ENCODE measurements around the gene XAF1.

Gene XAF1

GRCh38 chr17:6713130-6713917, 42.5 kb upstream of the XAF1 start, which contains the start of gene SLC13A5:
SLC13A5 (minus strand) TSS chr17:6713369; CDS start chr17:6713333, 36 bp downstream.
- Histone ChIP-seq H2AFZ (ENCODE audit: low read length) (no peak within 1 kb of the TSS), H3K79me2 (ENCODE audit: low read length) (no peaks in the 10 kb centered on the region), H3K4me2 (ENCODE audit: low read depth, low read length) (no peak within 1 kb of the TSS), H3K4me1 (ENCODE audit: low read length) (no peaks in the 10 kb centered on the region), H3K27ac (ENCODE audit: low read length) (no peak within 1 kb of the TSS), H3F3A (ENCODE audit: insufficient read depth, low read length) (no peaks in the 10 kb centered on the region), H3K9ac (ENCODE audit: low read length) (no peak within 1 kb of the TSS), H3K36me3 (replicated peaks; ENCODE audit: insufficient read depth, low read length) (no peaks in the 10 kb centered on the region), H3K9me3 (replicated peaks; ENCODE audit: insufficient read depth, low read length) (no peaks in the 10 kb centered on the region), H3K9me2 (replicated peaks; ENCODE audit: insufficient read depth, low read length) (no peaks in the 10 kb centered on the region), H3K27me3 (replicated peaks; ENCODE audit: insufficient read depth, low read length) (peaks cover 57% of the 10 kb centered on the region), H3K4me3 (ENCODE audit: low read length) (no peak within 1 kb of the TSS), H4K20me1 (ENCODE audit: insufficient read depth, low read length) (no peaks in the 10 kb centered on the region)
- TF ChIP-seq EZH2 (optimal IDR thresholded peaks at IDR 0.05; ENCODE audit: low read depth, low read length) (no peak), EZH2phosphoT487 (IDR thresholded peaks at IDR 0.05; ENCODE audit: low read length) (no peak), CTCF (IDR thresholded peaks at IDR 0.05; ENCODE audit: low read length) (no peak)
- no peak for DNase-seq

- Histone ChIP-seq H3K9ac (ENCODE audit: low read length) (no peak overlapping the region), H2AFZ (ENCODE audit: low read length) (no peak overlapping the region)
- no peak for TF ChIP-seq EZH2phosphoT487 (IDR thresholded peaks at IDR 0.05; ENCODE audit: low read length)
- no peak for TF ChIP-seq EZH2 (optimal IDR thresholded peaks at IDR 0.05; ENCODE audit: low read depth, low read length)
- no peak for TF ChIP-seq CTCF (IDR thresholded peaks at IDR 0.05; ENCODE audit: low read length)
Observed at GRCh38 chr17:6713918-6714271, 42.0 kb upstream of the XAF1 start.

DNA sequence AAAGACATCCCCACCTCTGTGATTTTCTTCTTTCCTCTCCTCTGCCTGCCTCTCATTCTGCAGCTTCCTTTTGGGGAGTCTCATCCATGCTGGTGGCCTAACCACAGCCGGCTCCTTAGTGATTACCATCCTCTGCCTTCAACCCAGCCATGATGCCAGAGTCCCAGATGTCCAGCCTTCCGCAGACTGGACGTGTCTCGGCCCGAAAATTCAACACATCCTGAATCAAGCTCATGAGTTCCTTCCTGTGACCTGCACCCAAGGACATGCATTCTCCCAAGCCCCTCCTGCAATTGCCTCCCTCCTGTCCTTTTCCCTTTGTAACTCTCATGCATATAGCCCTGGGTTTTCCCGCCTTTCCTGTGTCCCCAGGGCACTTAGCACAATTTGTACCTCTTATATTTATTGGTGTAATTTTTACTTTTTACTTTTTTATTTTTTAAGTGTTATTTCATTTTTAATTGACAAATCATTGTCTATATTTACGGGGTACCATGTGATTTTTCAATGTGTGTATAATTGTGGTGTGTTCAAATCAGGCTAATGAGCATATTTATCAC, 41.5 kb upstream of the XAF1 start:
- Histone ChIP-seq H3F3A (ENCODE audit: insufficient read depth, low read length) (no peaks in the 10 kb centered on the region), H2AFZ (ENCODE audit: low read length) (no peak overlapping the region), H3K79me2 (ENCODE audit: low read length) (no peaks in the 10 kb centered on the region), H3K9me3 (replicated peaks; ENCODE audit: insufficient read depth, low read length) (no peaks in the 10 kb centered on the region), H3K9ac (ENCODE audit: low read length) (no peak overlapping the region), H3K4me2 (ENCODE audit: low read depth, low read length) (no peak overlapping the region), H3K4me3 (ENCODE audit: low read length) (no peak overlapping the region), H3K36me3 (replicated peaks; ENCODE audit: insufficient read depth, low read length) (no peaks in the 10 kb centered on the region), H4K20me1 (ENCODE audit: insufficient read depth, low read length) (no peaks in the 10 kb centered on the region), H3K27me3 (replicated peaks; ENCODE audit: insufficient read depth, low read length) (peaks cover 50% of the 10 kb centered on the region), H3K9me2 (replicated peaks; ENCODE audit: insufficient read depth, low read length) (no peaks in the 10 kb centered on the region), H3K27ac (ENCODE audit: low read length) (no peak overlapping the region), H3K4me1 (ENCODE audit: low read length) (no peaks in the 10 kb centered on the region)
- no peak for DNase-seq
- TF ChIP-seq CTCF (IDR thresholded peaks at IDR 0.05; ENCODE audit: low read length): no peak
- TF ChIP-seq EZH2phosphoT487 (IDR thresholded peaks at IDR 0.05; ENCODE audit: low read length): no peak
- TF ChIP-seq EZH2 (optimal IDR thresholded peaks at IDR 0.05; ENCODE audit: low read depth, low read length): no peak

More at GRCh38 chr17:6713918-6714271, 42.0 kb upstream of the XAF1 start:
- Histone ChIP-seq H3K9me2 (replicated peaks; ENCODE audit: insufficient read depth, low read length) (no peaks in the 10 kb centered on the region), H3K4me3 (ENCODE audit: low read length) (no peak overlapping the region), H3K79me2 (ENCODE audit: low read length) (no peaks in the 10 kb centered on the region), H3K4me2 (ENCODE audit: low read depth, low read length) (no peak overlapping the region), H3K36me3 (replicated peaks; ENCODE audit: insufficient read depth, low read length) (no peaks in the 10 kb centered on the region), H3K27ac (ENCODE audit: low read length) (no peak overlapping the region), H3K4me1 (ENCODE audit: low read length) (no peaks in the 10 kb centered on the region), H3F3A (ENCODE audit: insufficient read depth, low read length) (no peaks in the 10 kb centered on the region), H3K9me3 (replicated peaks; ENCODE audit: insufficient read depth, low read length) (no peaks in the 10 kb centered on the region), H3K27me3 (replicated peaks; ENCODE audit: insufficient read depth, low read length) (peaks cover 52% of the 10 kb centered on the region), H4K20me1 (ENCODE audit: insufficient read depth, low read length) (no peaks in the 10 kb centered on the region)
- no peak for DNase-seq

All from MM.1S (cell line).